Nephron progenitor cell (in vitro differentiated cells): ENCODE results near the gene SASH1.
A peak's percentile ranks its signal among the peaks of the same experiment; 100 is the strongest.

ENCODE experiments used
- DNase-seq: peaks from one replicate; pipeline ENCODE4 v3.0.0; 2021
- H3K27ac Mint-ChIP-seq: 2 replicates; pipeline ENCODE4 v1.8.0; 2021; ENCODE audit warnings: mild to moderate bottlenecking, moderate library complexity, mixed read lengths
- H3K27me3 Mint-ChIP-seq: 2 replicates; pipeline ENCODE4 v1.8.0; 2021; ENCODE audit warnings: mild to moderate bottlenecking, low read depth, mixed read lengths; ENCODE audit not compliant: poor library complexity
- H3K36me3 Mint-ChIP-seq: 2 replicates; pipeline ENCODE4 v1.8.0; 2021; ENCODE audit warnings: low read depth, mixed read lengths
- H3K4me1 Mint-ChIP-seq: 2 replicates; pipeline ENCODE4 v1.8.0; 2021; ENCODE audit warnings: mixed read lengths
- H3K4me3 Mint-ChIP-seq: 2 replicates; pipeline ENCODE4 v1.8.0; 2021; ENCODE audit warnings: mild to moderate bottlenecking, moderate library complexity, mixed read lengths
- H3K9me3 Mint-ChIP-seq: 2 replicates; pipeline ENCODE4 v1.8.0; 2021; ENCODE audit warnings: mild to moderate bottlenecking, moderate library complexity, mixed read lengths
- CTCF ChIP-seq: fragments of 200-600 bp; sonication (generic); IDR thresholded peaks from 2 replicates; pipeline ENCODE4 v1.5.0; 2021; ENCODE audit warnings: antibody characterized with exemption

Gene SASH1

GRCh38 chr6:148365041-148365440, 22.4 kb downstream of the SASH1 start:
- H3K9me3 Mint-ChIP-seq: peaks cover 15% of the 10 kb centered on the region
- peaks cover 33% of the 10 kb centered on the region for H3K4me1 Mint-ChIP-seq
- no peaks in the 10 kb centered on the region for H3K27me3 Mint-ChIP-seq
- no peak for DNase-seq
- no peak overlapping the region for H3K4me3 Mint-ChIP-seq
- H3K36me3 Mint-ChIP-seq: peaks cover 58% of the 10 kb centered on the region
- no peak for TF ChIP-seq CTCF
- no peak overlapping the region for H3K27ac Mint-ChIP-seq

GRCh38 chr6:148367411-148368024, 24.9 kb downstream of the SASH1 start:
- Mint-ChIP-seq H3K9me3 (peaks cover 4% of the 10 kb centered on the region), H3K27ac (peak overlapping the region; percentile 95), H3K27me3 (no peaks in the 10 kb centered on the region), H3K4me3 (no peak overlapping the region), H3K36me3 (peaks cover 44% of the 10 kb centered on the region), H3K4me1 (peaks cover 24% of the 10 kb centered on the region)
- DNase-seq: no peak
- TF ChIP-seq CTCF: no peak

GRCh38 chr6:148370176-148370575, 27.5 kb downstream of the SASH1 start:
- TF ChIP-seq CTCF: no peak
- H3K27ac Mint-ChIP-seq: no peak overlapping the region
- peaks cover 29% of the 10 kb centered on the region for H3K4me1 Mint-ChIP-seq
- no peaks in the 10 kb centered on the region for H3K9me3 Mint-ChIP-seq
- peaks cover 3% of the 10 kb centered on the region for H3K27me3 Mint-ChIP-seq
- no peak for DNase-seq
- peaks cover 37% of the 10 kb centered on the region for H3K36me3 Mint-ChIP-seq
- no peak overlapping the region for H3K4me3 Mint-ChIP-seq

GRCh38 chr6:148374040-148374774, 31.6 kb downstream of the SASH1 start:
- H3K4me1 Mint-ChIP-seq: peaks cover 18% of the 10 kb centered on the region
- no peak for DNase-seq
- no peak overlapping the region for H3K4me3 Mint-ChIP-seq
- peaks cover 34% of the 10 kb centered on the region for H3K36me3 Mint-ChIP-seq
- TF ChIP-seq CTCF: no peak
- peaks cover 4% of the 10 kb centered on the region for H3K9me3 Mint-ChIP-seq
- peak overlapping the region; percentile 74 for H3K27ac Mint-ChIP-seq
- peaks cover 3% of the 10 kb centered on the region for H3K27me3 Mint-ChIP-seq

GRCh38 chr6:148375401-148375800, 32.8 kb downstream of the SASH1 start:
- no peak for TF ChIP-seq CTCF
- no peak for DNase-seq
- H3K27ac Mint-ChIP-seq: no peak overlapping the region
- H3K4me3 Mint-ChIP-seq: no peak overlapping the region
- peaks cover 27% of the 10 kb centered on the region for H3K36me3 Mint-ChIP-seq
- peaks cover 4% of the 10 kb centered on the region for H3K9me3 Mint-ChIP-seq
- H3K27me3 Mint-ChIP-seq: peaks cover 3% of the 10 kb centered on the region
- H3K4me1 Mint-ChIP-seq: peaks cover 30% of the 10 kb centered on the region

- Mint-ChIP-seq H3K9me3 (peaks cover 4% of the 10 kb centered on the region), H3K27me3 (peaks cover 3% of the 10 kb centered on the region), H3K36me3 (peaks cover 19% of the 10 kb centered on the region)
These were observed 36.8 kb downstream of the SASH1 start for GRCh38 chr6:148379481-148379880.

More at GRCh38 chr6:148379481-148379880, 36.8 kb downstream of the SASH1 start:
- Mint-ChIP-seq H3K27ac (peak overlapping the region; percentile 90), H3K4me3 (no peak overlapping the region), H3K4me1 (peaks cover 46% of the 10 kb centered on the region)
- DNase-seq: no peak
- TF ChIP-seq CTCF: no peak
